Measurements from ENCODE around the gene ARHGEF16.

The ARHGEF16 gene

DNA sequence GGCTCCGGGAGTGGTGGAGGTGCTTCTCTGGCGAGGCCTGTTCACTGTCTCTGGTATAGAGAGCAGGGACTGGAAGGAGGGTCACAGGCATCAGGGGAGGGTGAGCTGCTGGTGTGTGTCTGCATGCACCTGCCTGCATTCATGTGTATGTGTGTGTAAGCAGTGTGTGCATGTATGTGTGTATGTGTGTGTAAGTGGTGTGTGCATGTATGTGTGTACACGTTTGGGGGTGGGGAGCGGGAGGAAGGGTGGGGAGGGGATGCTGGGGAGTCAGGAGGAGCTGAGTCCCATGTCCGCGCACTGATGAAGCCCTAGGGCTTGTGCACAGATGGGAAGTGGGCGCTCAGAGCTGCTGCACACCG, 49.0 kb downstream of the ARHGEF16 start:
- TF ChIP-seq EGR1 (IDR thresholded peaks at IDR 0.05) (no peak), CREB1 (IDR thresholded peaks at IDR 0.05; ENCODE audit: low read depth) (no peak), RAD21 (IDR thresholded peaks at IDR 0.05; ENCODE audit: low read depth) (no peak), TAF1 (IDR thresholded peaks at IDR 0.05; ENCODE audit: low read depth) (no peak), FOXM1 (IDR thresholded peaks at IDR 0.05; ENCODE audit: borderline replicate concordance, low read depth) (no peak), TEAD4 (IDR thresholded peaks at IDR 0.05) (no peak), NFIC (IDR thresholded peaks at IDR 0.05) (no peak)
- TF ChIP-seq, protein P1, sequence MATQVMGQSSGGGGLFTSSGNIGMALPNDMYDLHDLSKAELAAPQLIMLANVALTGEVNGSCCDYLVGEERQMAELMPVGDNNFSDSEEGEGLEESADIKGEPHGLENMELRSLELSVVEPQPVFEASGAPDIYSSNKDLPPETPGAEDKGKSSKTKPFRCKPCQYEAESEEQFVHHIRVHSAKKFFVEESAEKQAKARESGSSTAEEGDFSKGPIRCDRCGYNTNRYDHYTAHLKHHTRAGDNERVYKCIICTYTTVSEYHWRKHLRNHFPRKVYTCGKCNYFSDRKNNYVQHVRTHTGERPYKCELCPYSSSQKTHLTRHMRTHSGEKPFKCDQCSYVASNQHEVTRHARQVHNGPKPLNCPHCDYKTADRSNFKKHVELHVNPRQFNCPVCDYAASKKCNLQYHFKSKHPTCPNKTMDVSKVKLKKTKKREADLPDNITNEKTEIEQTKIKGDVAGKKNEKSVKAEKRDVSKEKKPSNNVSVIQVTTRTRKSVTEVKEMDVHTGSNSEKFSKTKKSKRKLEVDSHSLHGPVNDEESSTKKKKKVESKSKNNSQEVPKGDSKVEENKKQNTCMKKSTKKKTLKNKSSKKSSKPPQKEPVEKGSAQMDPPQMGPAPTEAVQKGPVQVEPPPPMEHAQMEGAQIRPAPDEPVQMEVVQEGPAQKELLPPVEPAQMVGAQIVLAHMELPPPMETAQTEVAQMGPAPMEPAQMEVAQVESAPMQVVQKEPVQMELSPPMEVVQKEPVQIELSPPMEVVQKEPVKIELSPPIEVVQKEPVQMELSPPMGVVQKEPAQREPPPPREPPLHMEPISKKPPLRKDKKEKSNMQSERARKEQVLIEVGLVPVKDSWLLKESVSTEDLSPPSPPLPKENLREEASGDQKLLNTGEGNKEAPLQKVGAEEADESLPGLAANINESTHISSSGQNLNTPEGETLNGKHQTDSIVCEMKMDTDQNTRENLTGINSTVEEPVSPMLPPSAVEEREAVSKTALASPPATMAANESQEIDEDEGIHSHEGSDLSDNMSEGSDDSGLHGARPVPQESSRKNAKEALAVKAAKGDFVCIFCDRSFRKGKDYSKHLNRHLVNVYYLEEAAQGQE (IDR thresholded peaks at IDR 0.05; ENCODE audit: low read depth), result no peak

DNA sequence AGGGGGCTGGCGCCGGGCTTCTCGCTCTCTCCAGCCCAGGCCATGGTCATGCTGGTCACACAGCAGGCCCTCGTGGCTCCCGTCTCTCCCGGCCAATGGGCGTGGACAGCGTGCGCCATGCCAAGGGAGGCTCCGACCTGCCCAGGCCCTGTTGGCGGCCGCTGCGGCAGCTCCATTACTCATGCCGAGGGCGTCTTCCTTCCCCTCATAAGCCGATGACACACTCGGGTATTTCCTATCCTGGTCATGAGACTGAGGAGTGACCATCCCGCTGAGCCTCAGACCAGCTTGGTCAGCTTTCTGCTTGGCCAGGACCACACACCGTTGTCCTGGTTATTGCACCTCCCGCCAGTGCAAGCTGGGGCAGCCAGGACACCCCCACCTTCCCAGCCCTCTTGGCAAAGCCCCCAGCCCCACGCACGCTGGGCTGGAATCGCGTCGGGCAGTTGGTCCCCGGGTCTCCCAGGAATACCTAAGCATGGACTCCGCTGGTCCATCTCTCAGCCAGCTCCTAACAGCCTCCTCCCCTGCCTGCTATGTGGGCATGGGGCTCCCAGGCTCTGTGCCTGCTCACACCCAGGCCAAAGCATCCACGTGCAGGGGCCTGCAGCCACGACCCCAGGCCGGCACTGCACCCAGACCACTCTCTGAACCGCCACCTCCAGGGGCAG, 49.8 kb downstream of the ARHGEF16 start:
- TF ChIP-seq, protein P2, sequence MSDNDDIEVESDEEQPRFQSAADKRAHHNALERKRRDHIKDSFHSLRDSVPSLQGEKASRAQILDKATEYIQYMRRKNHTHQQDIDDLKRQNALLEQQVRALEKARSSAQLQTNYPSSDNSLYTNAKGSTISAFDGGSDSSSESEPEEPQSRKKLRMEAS (IDR thresholded peaks at IDR 0.05), result peak; percentile 71
- TF ChIP-seq TEAD4 (IDR thresholded peaks at IDR 0.05), result peak; percentile 15; the same call in 1 of the 2 replicates
- peak; percentile 40; the same call in 1 of the 2 replicates for TF ChIP-seq NFIC (IDR thresholded peaks at IDR 0.05)
- no peak for TF ChIP-seq ZBTB7A (IDR thresholded peaks at IDR 0.05; ENCODE audit: low read depth)
- TF ChIP-seq EP300 (IDR thresholded peaks at IDR 0.05; ENCODE audit: borderline replicate concordance), result peak; percentile 54; the same call in 1 of the 2 replicates
- peak; percentile 51 for TF ChIP-seq TCF12 (IDR thresholded peaks at IDR 0.05; ENCODE audit: low read depth)

DNA sequence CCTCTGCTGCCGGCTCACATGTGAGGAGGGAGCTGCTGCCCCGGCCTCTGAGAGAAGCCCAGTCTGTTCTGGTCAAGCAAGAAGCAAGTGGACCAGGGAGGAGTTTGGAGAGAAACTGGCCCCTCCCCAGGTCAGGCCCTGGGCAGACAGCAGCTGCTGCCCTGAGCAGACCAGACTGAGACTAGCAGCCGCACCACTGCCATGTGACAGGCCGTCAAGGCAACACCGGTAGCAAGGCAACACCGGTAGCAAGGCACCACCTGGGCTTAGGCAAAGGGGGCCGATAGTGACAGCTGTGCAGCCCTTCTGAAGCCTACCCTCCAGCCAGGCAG, 50.3 kb downstream of the ARHGEF16 start:
- no peak for TF ChIP-seq TAF1 (IDR thresholded peaks at IDR 0.05; ENCODE audit: low read depth)
- no peak for TF ChIP-seq TCF12 (IDR thresholded peaks at IDR 0.05; ENCODE audit: low read depth)
- TF ChIP-seq CEBPB (IDR thresholded peaks at IDR 0.05), result no peak
- TF ChIP-seq, protein P3, sequence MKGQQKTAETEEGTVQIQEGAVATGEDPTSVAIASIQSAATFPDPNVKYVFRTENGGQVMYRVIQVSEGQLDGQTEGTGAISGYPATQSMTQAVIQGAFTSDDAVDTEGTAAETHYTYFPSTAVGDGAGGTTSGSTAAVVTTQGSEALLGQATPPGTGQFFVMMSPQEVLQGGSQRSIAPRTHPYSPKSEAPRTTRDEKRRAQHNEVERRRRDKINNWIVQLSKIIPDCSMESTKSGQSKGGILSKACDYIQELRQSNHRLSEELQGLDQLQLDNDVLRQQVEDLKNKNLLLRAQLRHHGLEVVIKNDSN (IDR thresholded peaks at IDR 0.05), result no peak
- no peak for TF ChIP-seq EP300 (IDR thresholded peaks at IDR 0.05; ENCODE audit: borderline replicate concordance)
- no peak for TF ChIP-seq TEAD4 (IDR thresholded peaks at IDR 0.05)
- TF ChIP-seq EGR1 (IDR thresholded peaks at IDR 0.05), result no peak

DNA sequence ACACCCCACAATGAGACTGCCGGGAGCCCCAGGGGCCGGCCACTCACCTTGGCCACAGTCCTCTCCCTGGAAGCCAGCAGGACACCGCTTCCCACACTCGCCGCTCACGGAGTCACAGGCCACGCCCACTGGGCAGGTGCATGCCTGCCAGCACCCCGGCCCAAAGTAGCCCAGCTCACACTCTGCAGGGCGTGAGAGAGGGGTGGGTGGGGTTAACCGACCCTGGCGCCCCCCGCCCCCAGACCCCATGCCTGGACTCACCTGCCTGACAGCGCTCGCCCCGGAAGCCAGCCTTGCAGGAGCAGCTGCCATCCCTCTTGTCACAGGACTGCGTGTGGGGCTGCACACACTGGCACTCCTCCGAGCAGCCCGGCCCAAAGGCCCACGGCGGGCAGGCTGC, 50.7 kb downstream of the ARHGEF16 start:
- TF ChIP-seq YY1 (IDR thresholded peaks at IDR 0.05; ENCODE audit: low read depth), result no peak
- 0 out of 2 replicates have a peak, but pooled peaks have one; percentile 22 for TF ChIP-seq ZBTB7A (IDR thresholded peaks at IDR 0.05; ENCODE audit: low read depth)

DNA sequence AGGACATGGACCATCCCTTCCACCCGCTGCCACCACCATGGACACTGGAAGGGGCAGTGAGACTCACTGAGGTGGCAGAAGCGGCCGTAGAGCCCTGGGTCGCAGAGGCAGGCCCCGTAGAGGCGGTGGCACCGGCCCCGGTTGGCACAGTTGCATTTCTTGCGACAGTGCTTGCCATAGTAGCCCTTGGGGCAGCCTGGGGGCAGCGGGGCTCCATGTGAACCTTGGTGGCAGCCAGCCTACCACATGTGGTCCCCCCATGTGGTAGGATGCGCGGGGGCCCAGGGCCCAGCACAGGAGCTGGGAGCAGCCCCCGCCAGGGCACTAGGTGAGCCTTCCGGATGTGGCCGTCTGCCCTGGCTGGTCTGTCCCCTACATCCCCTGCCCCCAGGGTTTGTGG, 51.6 kb downstream of the ARHGEF16 start:
- TF ChIP-seq TCF12 (IDR thresholded peaks at IDR 0.05; ENCODE audit: low read depth) (no peak), NFIC (IDR thresholded peaks at IDR 0.05) (no peak)

DNA sequence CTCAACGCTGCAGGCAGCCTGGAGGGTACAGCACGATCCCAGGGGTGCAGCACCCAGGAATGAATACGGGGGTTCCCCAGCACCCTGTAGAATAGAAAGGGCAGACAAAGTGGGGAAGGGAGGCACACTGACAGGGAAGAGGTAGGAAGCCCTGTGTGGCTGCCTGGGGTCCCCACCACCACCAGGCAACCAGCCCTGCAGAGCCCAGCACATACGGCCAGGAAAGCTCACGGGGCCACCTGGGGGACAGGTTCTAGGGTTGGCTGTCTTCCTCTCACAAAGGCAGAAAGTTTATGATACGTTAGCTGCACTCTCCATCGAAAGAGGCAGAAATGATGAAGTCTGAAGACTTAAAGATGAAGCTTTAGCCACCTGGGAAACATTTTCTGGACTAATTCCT, 52.5 kb downstream of the ARHGEF16 start:
- no peak for TF ChIP-seq ZBTB7A (IDR thresholded peaks at IDR 0.05; ENCODE audit: low read depth)
- TF ChIP-seq RAD21 (IDR thresholded peaks at IDR 0.05; ENCODE audit: low read depth), result no peak
- TF ChIP-seq CEBPB (IDR thresholded peaks at IDR 0.05), result no peak
- no peak for TF ChIP-seq EGR1 (IDR thresholded peaks at IDR 0.05)
- no peak for TF ChIP-seq NFIC (IDR thresholded peaks at IDR 0.05)
- TF ChIP-seq EP300 (IDR thresholded peaks at IDR 0.05; ENCODE audit: borderline replicate concordance), result no peak
- TF ChIP-seq, protein P1 (IDR thresholded peaks at IDR 0.05; ENCODE audit: low read depth), result no peak
- TF ChIP-seq TAF1 (IDR thresholded peaks at IDR 0.05; ENCODE audit: low read depth), result no peak
- TF ChIP-seq CREB1 (IDR thresholded peaks at IDR 0.05; ENCODE audit: low read depth), result no peak
- no peak for TF ChIP-seq YY1 (IDR thresholded peaks at IDR 0.05; ENCODE audit: low read depth)
- no peak for TF ChIP-seq TCF12 (IDR thresholded peaks at IDR 0.05; ENCODE audit: low read depth)
- TF ChIP-seq, protein P3 (IDR thresholded peaks at IDR 0.05), result no peak
- TF ChIP-seq TEAD4 (IDR thresholded peaks at IDR 0.05), result no peak
- TF ChIP-seq FOXM1 (IDR thresholded peaks at IDR 0.05; ENCODE audit: borderline replicate concordance, low read depth), result no peak

DNA sequence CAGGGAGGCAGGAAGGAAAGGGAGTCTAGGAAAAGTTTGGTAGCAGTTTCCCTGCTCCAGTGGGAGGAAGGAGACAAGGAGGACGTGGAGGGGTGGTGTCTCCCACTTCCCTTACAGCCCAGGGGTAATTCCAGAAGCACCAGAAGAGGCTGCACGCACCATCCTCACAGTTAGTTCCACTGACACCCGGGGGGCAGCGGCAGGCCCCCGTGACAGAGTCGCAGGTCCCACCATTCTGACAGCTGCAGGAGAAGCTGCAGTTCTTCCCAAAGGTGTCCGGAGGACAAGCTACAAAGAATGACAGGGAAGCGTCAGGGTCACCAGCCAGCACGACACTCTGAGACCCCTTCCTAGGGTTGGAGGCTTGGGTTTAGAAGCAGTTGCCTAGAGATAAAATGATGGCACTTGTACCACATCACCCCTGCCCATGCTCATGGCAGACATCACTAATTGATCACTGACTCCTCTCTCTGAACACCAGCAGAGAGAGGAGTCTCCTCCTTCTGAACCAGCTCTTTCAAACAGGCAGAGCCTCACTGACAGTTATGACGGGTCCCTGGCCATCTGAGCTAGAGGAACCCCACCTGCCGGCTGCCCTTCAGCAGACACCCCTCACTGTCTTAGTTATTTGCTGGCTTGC, 53.3 kb downstream of the ARHGEF16 start:
- TF ChIP-seq EGR1 (IDR thresholded peaks at IDR 0.05) (no peak), NFIC (IDR thresholded peaks at IDR 0.05) (no peak), ZBTB7A (IDR thresholded peaks at IDR 0.05; ENCODE audit: low read depth) (no peak), TEAD4 (IDR thresholded peaks at IDR 0.05) (no peak), FOXM1 (IDR thresholded peaks at IDR 0.05; ENCODE audit: borderline replicate concordance, low read depth) (no peak), CEBPB (IDR thresholded peaks at IDR 0.05) (no peak), EP300 (IDR thresholded peaks at IDR 0.05; ENCODE audit: borderline replicate concordance) (no peak), TCF12 (IDR thresholded peaks at IDR 0.05; ENCODE audit: low read depth) (no peak), YY1 (IDR thresholded peaks at IDR 0.05; ENCODE audit: low read depth) (no peak)
- TF ChIP-seq, protein P2 (IDR thresholded peaks at IDR 0.05), result no peak
- TF ChIP-seq, protein P1 (IDR thresholded peaks at IDR 0.05; ENCODE audit: low read depth), result no peak
- TF ChIP-seq, protein P3 (IDR thresholded peaks at IDR 0.05), result no peak

Data from Ishikawa (cell line).